ENCODE measurements around the gene RSU1.

Gene RSU1

GRCh38 chr10:16674147-16674703 is 143.0 kb downstream of the RSU1 start:
- no peak for DNase-seq (ENCODE audit: low spot score)

- no peak for DNase-seq (ENCODE audit: low spot score)
These were observed 143.8 kb downstream of the RSU1 start for GRCh38 chr10:16673443-16673842.

- no peak for DNase-seq (ENCODE audit: low spot score)
These were observed 153.8 kb downstream of the RSU1 start for GRCh38 chr10:16663444-16663843.

DNA sequence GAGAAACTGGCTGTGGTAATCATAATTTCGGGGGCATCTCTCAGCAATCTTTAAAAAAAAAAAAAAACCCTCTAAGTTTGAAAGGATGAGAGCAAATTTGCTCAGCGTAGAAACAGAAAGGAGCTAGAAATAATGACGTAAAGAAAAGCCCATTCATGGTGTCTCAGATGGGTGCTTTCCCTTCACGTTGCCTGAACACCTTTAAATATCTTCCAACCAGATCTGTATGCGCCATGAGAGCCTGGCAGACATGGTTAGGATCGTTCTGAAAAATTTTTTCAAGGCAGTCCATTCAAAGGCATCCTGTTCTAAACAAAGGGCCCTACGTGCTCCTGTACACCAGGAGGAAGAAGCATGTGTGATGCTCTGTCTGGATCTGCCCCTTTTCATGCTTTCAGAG is 154.3 kb downstream of the RSU1 start:
- DNase-seq (ENCODE audit: low spot score), result no peak

GRCh38 chr10:16656895-16657294 is 160.3 kb downstream of the RSU1 start:
- DNase-seq (ENCODE audit: low spot score), result no peak

GRCh38 chr10:16653224-16653623 is 164.0 kb downstream of the RSU1 start:
- peak; percentile 34 for DNase-seq (ENCODE audit: low spot score)

DNA sequence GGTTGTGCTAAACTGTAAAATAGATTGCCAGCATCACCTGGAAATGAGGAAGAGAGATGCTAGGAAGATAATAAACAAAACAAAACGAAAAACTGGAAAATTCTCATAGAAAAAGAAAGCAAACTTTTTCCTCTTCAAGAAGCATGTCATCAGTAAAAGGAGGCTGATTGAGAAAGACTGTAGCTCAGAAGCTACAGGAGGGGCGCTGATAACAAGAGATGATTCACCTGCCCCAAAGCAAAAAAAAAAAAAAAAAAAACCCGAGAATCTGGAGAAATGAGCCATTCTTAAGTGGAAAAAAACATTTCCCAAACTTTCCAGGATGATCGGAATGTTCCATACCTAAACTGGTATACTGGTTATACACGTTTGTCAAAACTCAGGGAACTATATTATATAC is 165.1 kb downstream of the RSU1 start:
- no peak for DNase-seq (ENCODE audit: low spot score)

GRCh38 chr10:16649757-16650156 is 167.5 kb downstream of the RSU1 start:
- no peak for DNase-seq (ENCODE audit: low spot score)

- no peak for DNase-seq (ENCODE audit: low spot score)
These were observed 168.9 kb downstream of the RSU1 start for GRCh38 chr10:16648366-16648765.

- no peak for DNase-seq (ENCODE audit: low spot score)
These were observed 170.8 kb downstream of the RSU1 start for GRCh38 chr10:16646181-16647059.

DNA sequence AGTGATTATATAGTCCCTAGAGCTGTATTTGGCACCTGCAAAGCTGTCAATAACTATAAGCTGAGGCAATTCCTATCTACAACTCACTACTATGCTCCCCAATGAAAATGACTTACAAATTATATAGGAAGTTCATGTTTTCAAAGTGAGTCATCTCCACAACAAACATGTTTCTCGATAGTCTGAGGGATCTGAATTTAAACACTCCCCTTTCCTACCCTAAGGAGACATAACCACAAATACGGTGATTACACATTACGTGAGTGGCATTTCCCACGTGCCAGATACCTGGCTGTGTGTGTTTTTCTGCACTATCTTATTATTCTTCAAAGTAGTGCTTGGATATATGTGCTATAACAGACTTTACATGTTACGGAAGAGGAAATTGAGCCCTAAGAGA is 173.1 kb downstream of the RSU1 start:
- no peak for DNase-seq (ENCODE audit: low spot score)

DNA sequence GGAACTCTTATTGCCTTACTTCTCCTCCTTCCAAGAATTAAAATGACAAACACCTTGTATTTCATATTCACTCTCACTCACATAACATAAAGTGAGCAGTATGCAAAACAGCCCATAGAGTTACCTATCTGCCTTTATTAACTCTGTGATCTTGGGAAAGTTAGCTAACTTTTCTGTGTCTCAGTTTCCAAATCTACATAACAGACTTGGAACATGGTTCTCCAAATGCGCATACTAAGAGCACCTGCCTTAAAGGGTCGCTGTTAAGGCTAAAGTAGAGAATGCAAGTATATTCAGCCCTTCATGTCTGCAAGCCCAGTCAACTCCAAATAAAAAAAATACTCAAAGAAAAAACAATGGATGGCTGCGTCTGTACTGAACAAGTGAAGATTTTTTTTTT is 173.7 kb downstream of the RSU1 start:
- DNase-seq (ENCODE audit: low spot score), result no peak

- DNase-seq (ENCODE audit: low spot score), result no peak
These were observed 177.1 kb downstream of the RSU1 start for GRCh38 chr10:16640153-16640552.

DNA sequence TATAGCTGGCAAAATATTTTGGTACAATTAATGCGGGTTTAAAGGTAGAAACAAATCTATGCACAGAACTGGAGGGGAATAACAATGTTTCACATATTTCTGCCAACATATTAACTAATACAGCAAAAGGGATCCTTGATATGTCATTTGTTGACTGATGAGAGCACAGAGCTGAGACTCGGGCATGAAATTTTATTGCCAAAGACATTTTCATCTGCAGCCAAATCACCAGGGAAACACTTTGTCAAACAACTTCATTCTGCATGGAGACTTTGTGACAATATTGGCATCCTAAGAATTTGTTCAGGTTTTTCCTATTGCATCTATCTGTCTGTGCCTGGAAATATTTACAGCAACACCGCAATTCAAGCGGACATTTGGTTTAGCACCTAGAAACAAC is 177.8 kb downstream of the RSU1 start:
- DNase-seq (ENCODE audit: low spot score), result no peak

- no peak for DNase-seq (ENCODE audit: low spot score)
These were observed 184.2 kb downstream of the RSU1 start for GRCh38 chr10:16632996-16633395.

DNA sequence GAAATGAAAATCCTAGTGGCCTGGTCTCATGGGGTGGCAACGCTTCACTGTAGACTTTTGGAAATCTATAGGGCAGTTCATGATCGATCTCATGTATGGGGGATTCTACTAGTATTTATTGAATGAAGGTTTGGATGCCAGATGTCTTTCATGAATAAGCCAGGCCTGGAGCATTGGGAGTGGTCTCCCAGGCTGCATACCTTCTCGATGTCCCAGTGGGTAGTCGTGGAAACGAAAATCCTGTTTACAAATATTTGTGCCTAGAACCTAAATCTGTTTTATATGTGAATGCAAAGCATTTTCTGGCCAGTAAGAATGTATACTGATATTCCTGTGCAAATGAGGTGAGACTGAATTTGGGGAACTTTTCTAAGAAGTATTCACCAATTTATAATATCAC is 190.5 kb downstream of the RSU1 start:
- DNase-seq (ENCODE audit: low spot score), result no peak

DNA sequence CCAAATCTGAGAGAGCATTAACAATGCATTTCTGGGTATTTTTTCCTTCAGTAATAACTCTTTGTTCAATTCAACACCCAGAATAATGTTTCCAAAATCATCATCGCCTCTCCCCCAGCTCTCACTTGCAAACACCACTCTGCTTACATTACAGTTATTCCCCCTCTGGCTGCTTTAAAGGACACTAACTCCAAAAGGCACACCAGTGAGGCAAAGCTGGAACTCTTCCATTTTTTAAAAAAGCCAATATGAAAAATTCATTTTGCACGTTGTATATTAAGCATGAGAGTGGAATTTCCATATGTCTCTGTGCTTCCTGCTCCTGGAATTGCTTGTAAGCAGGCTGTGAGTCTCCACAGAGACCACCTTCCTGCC is 204.3 kb downstream of the RSU1 start:
- DNase-seq (ENCODE audit: low spot score), result no peak

GRCh38 chr10:16612115-16612980 is 204.9 kb downstream of the RSU1 start:
- no peak for DNase-seq (ENCODE audit: low spot score)

- DNase-seq (ENCODE audit: low spot score), result no peak
These were observed 206.2 kb downstream of the RSU1 start for GRCh38 chr10:16611037-16611436.

DNA sequence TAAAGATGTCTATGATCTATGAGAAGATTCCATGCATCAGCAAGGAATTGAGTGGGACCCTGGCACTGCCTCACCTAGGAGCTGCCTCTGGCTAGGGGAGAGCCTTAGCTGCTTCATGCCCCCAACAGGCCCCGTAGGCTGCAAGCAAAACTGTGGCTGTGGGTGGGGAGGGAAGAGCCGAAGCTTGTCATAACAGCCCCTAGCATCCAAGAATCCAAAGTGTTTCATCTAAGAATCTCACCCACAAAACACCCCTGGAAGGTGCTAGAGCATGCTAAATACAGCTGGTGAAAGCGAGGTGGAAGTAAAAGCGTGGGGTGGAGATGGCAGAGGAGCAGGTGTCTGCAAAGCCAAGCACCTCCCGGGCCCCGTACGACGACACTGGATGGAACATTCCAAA is 208.0 kb downstream of the RSU1 start:
- DNase-seq (ENCODE audit: low spot score), result no peak

GRCh38 chr10:16606923-16607322 is 210.3 kb downstream of the RSU1 start:
- DNase-seq (ENCODE audit: low spot score), result no peak

- no peak for DNase-seq (ENCODE audit: low spot score)
These were observed 210.8 kb downstream of the RSU1 start for GRCh38 chr10:16606421-16606820.

- DNase-seq (ENCODE audit: low spot score), result no peak
These were observed 213.9 kb downstream of the RSU1 start for GRCh38 chr10:16603308-16603707.

Measured in Ammon's horn (tissue), 1 donor.